HepG2 (cell line): ENCODE measurements around the gene DNAJC12. TPM values are rescaled to one million over a fixed set of nuclear protein-coding genes. Genes with fewer than 3 reads are reported as not detected.
A peak's percentile ranks its signal among the peaks of the same experiment; 100 is the strongest.

ENCODE experiments used
- DPF2 ChIP-seq: sonication (generic); formaldehyde crosslinking; IDR thresholded peaks from 2 replicates; pipeline ENCODE4 v1.4.0; 2020; ENCODE audit warnings: mild to moderate bottlenecking, low read depth, missing genetic modification reagents, borderline replicate concordance
- MBNL3 ChIP-seq: fragments of 250-450 bp; sonication (Bioruptor Pico); conservative IDR thresholded peaks from 2 replicates; pipeline ENCODE4 v1.8.0; 2022; ENCODE audit warnings: mild to moderate bottlenecking, inconsistent platforms
- MZF1 ChIP-seq: sonication (generic); formaldehyde crosslinking; IDR thresholded peaks from 2 replicates; pipeline ENCODE4 v1.8.1; 2023; ENCODE audit warnings: mild to moderate bottlenecking, missing genetic modification reagents, borderline replicate concordance
- NR3C1 ChIP-seq: sonication (generic); formaldehyde crosslinking; IDR thresholded peaks from 2 replicates; pipeline ENCODE4 v1.4.0; 2020; ENCODE audit warnings: missing genetic modification reagents
- RORA ChIP-seq: sonication (generic); formaldehyde crosslinking; IDR thresholded peaks from 2 replicates; pipeline ENCODE4 v1.5.0; 2020; ENCODE audit warnings: mild to moderate bottlenecking, missing genetic modification reagents, moderate library complexity
- SETDB1 ChIP-seq: sonication (generic); formaldehyde crosslinking; IDR thresholded peaks from 2 replicates; pipeline ENCODE4 v1.5.1; 2020; ENCODE audit warnings: missing genetic modification reagents, mild to moderate bottlenecking, borderline replicate concordance
- SMARCE1 ChIP-seq: fragments of 450-650 bp; IDR thresholded peaks from 2 replicates; pipeline ENCODE4 v1.6.1; 2017; ENCODE audit warnings: borderline replicate concordance
- STAG1 ChIP-seq: sonication (generic); formaldehyde crosslinking; IDR thresholded peaks from 2 replicates; pipeline ENCODE4 v1.4.0; 2020; ENCODE audit warnings: missing genetic modification reagents
- TMF1 ChIP-seq: sonication (generic); formaldehyde crosslinking; IDR thresholded peaks from 2 replicates; pipeline ENCODE4 v1.8.1; 2022; ENCODE audit warnings: low read depth, missing genetic modification reagents
- ZBTB3 ChIP-seq: sonication (generic); formaldehyde crosslinking; IDR thresholded peaks from 2 replicates; pipeline ENCODE4 v1.4.0; 2020; ENCODE audit warnings: low read depth, mild to moderate bottlenecking, moderate library complexity, missing genetic modification reagents, borderline replicate concordance
- ZEB1 ChIP-seq: IDR thresholded peaks from 2 replicates; pipeline ENCODE4 v1.6.1; 2012; ENCODE audit warnings: mild to moderate bottlenecking, low read depth, inconsistent platforms; ENCODE audit not compliant: insufficient replicate concordance
- ZNF235 ChIP-seq: sonication (generic); formaldehyde crosslinking; IDR thresholded peaks from 2 replicates; pipeline ENCODE4 v1.8.1; 2023; ENCODE audit warnings: mild to moderate bottlenecking, missing genetic modification reagents, borderline replicate concordance
- ZNF24 ChIP-seq: fragments of 450-650 bp; IDR thresholded peaks from 2 replicates; pipeline ENCODE4 v1.6.1; 2017; ENCODE audit warnings: antibody characterized with exemption, mild to moderate bottlenecking
- polyA plus RNA-seq, 8 experiments: library from polyadenylated mRNA; depleted of rRNA in 3 of 8; stranded (reverse) in 7 of 8; unstranded in 1 of 8; fragments of >200 nt; fragmentation: Illumina TruSeq in 4 of 8; extraction: Trizol in 4 of 8; gene quantifications; 2 replicates each; pipeline versions ENCODE4 v1.2.1 to v1.2.3, GENCODE V29; 2011 to 2016; ENCODE audit warnings: low read depth in 4 of 8, missing spikeins in 1 of 8, mixed read lengths in 1 of 8; ENCODE audit not compliant: insufficient read depth in 1 of 8
- total RNA-seq, 5 experiments: library from RNA; depleted of rRNA; stranded (reverse); fragments of >200 nt; fragmentation: Illumina TruSeq; extraction: Trizol; gene quantifications; 2 replicates each; pipeline ENCODE4 v1.2.3, GENCODE V29; 2016; ENCODE audit warnings: low read depth in 1 of 5
- TF ChIP-seq, protein P1 (sequence below): sonication (generic); formaldehyde crosslinking; IDR thresholded peaks from 2 replicates; pipeline ENCODE4 v1.4.0; 2020; ENCODE audit warnings: low read depth, missing genetic modification reagents
- TF ChIP-seq, protein P2 (sequence below): sonication (generic); formaldehyde crosslinking; IDR thresholded peaks from 2 replicates; pipeline ENCODE4 v1.8.0; 2022; ENCODE audit warnings: mild to moderate bottlenecking, missing genetic modification reagents
- TF ChIP-seq, protein P3 (sequence below): IDR thresholded peaks from 2 replicates; pipeline ENCODE4 v1.6.1; 2016
- TF ChIP-seq, protein P4 (sequence below): sonication (generic); formaldehyde crosslinking; IDR thresholded peaks from 2 replicates; pipeline ENCODE4 v1.4.0; 2020; ENCODE audit warnings: missing genetic modification reagents, borderline replicate concordance
- TF ChIP-seq, protein P5 (sequence below): sonication (generic); formaldehyde crosslinking; IDR thresholded peaks from 2 replicates; pipeline ENCODE4 v1.4.0; 2020; ENCODE audit warnings: missing genetic modification reagents, mild to moderate bottlenecking, borderline replicate concordance

The DNAJC12 gene
- total and polyA plus RNA-seq, 2 of the 13 experiments (the other 11 are each of a cell fraction or from before 2014, with no cell fraction given), result 11.6 to 43.9 TPM

DNA sequence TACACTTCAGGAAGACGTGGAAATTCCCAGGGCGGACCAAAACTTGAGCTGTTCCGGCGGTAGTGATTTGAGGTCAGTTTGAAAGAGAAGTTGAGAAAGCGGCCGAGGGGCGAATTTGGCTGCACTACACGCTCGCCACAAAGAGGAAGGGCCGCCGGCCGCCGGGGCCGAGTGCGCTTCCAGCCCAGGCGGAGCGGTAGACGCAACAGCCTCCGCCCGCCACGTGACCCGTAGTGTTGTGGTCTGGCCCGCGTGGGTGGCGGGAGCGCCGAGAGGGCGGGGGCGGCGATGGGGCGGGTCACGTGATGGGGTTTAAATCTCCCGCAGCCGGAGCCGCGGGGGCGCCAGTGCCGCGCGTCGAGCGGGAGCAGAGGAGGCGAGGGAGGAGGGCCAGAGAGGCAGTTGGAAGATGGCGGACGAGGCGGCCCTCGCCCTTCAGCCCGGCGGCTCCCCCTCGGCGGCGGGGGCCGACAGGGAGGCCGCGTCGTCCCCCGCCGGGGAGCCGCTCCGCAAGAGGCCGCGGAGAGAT is 46.4 kb upstream of the DNAJC12 start, which contains the start of gene SIRT1 (continued):
- TF ChIP-seq, protein P1, sequence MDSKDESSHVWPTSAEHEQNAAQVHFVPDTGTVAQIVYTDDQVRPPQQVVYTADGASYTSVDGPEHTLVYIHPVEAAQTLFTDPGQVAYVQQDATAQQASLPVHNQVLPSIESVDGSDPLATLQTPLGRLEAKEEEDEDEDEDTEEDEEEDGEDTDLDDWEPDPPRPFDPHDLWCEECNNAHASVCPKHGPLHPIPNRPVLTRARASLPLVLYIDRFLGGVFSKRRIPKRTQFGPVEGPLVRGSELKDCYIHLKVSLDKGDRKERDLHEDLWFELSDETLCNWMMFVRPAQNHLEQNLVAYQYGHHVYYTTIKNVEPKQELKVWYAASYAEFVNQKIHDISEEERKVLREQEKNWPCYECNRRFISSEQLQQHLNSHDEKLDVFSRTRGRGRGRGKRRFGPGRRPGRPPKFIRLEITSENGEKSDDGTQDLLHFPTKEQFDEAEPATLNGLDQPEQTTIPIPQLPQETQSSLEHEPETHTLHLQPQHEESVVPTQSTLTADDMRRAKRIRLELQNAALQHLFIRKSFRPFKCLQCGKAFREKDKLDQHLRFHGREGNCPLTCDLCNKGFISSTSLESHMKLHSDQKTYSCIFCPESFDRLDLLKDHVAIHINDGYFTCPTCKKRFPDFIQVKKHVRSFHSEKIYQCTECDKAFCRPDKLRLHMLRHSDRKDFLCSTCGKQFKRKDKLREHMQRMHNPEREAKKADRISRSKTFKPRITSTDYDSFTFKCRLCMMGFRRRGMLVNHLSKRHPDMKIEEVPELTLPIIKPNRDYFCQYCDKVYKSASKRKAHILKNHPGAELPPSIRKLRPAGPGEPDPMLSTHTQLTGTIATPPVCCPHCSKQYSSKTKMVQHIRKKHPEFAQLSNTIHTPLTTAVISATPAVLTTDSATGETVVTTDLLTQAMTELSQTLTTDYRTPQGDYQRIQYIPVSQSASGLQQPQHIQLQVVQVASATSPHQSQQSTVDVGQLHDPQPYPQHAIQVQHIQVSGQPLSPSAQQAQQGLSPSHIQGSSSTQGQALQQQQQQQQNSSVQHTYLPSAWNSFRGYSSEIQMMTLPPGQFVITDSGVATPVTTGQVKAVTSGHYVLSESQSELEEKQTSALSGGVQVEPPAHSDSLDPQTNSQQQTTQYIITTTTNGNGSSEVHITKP, result peak; percentile 70; the same call in 1 of the 2 replicates
- TF ChIP-seq, protein P2, sequence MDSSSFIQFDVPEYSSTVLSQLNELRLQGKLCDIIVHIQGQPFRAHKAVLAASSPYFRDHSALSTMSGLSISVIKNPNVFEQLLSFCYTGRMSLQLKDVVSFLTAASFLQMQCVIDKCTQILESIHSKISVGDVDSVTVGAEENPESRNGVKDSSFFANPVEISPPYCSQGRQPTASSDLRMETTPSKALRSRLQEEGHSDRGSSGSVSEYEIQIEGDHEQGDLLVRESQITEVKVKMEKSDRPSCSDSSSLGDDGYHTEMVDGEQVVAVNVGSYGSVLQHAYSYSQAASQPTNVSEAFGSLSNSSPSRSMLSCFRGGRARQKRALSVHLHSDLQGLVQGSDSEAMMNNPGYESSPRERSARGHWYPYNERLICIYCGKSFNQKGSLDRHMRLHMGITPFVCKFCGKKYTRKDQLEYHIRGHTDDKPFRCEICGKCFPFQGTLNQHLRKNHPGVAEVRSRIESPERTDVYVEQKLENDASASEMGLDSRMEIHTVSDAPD, result peak; percentile 68; the same call in 1 of the 2 replicates
- TF ChIP-seq NR3C1, result no peak
- TF ChIP-seq ZBTB3, result no peak
- TF ChIP-seq, protein P3, sequence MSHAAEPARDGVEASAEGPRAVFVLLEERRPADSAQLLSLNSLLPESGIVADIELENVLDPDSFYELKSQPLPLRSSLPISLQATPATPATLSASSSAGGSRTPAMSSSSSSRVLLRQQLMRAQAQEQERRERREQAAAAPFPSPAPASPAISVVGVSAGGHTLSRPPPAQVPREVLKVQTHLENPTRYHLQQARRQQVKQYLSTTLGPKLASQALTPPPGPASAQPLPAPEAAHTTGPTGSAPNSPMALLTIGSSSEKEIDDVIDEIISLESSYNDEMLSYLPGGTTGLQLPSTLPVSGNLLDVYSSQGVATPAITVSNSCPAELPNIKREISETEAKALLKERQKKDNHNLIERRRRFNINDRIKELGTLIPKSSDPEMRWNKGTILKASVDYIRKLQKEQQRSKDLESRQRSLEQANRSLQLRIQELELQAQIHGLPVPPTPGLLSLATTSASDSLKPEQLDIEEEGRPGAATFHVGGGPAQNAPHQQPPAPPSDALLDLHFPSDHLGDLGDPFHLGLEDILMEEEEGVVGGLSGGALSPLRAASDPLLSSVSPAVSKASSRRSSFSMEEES (CRISPR knock-in tag), result peak; percentile 98
- TF ChIP-seq DPF2 (CRISPR knock-in tag), result no peak
- peak; percentile 95 for TF ChIP-seq TMF1
- no peak for TF ChIP-seq ZEB1
- no peak for TF ChIP-seq MBNL3 (CRISPR knock-in tag)
- no peak for TF ChIP-seq MZF1
- TF ChIP-seq, protein P4, sequence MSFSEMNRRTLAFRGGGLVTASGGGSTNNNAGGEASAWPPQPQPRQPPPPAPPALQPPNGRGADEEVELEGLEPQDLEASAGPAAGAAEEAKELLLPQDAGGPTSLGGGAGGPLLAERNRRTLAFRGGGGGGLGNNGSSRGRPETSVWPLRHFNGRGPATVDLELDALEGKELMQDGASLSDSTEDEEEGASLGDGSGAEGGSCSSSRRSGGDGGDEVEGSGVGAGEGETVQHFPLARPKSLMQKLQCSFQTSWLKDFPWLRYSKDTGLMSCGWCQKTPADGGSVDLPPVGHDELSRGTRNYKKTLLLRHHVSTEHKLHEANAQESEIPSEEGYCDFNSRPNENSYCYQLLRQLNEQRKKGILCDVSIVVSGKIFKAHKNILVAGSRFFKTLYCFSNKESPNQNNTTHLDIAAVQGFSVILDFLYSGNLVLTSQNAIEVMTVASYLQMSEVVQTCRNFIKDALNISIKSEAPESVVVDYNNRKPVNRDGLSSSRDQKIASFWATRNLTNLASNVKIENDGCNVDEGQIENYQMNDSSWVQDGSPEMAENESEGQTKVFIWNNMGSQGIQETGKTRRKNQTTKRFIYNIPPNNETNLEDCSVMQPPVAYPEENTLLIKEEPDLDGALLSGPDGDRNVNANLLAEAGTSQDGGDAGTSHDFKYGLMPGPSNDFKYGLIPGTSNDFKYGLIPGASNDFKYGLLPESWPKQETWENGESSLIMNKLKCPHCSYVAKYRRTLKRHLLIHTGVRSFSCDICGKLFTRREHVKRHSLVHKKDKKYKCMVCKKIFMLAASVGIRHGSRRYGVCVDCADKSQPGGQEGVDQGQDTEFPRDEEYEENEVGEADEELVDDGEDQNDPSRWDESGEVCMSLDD (CRISPR knock-in tag), result no peak
- TF ChIP-seq ZNF235, result peak; percentile 85; the same call in 1 of the 2 replicates
- no peak; the same call in 1 of the 2 replicates for TF ChIP-seq STAG1 (CRISPR knock-in tag)
- no peak for TF ChIP-seq ZNF24
- no peak for TF ChIP-seq SMARCE1
- TF ChIP-seq, protein P5, sequence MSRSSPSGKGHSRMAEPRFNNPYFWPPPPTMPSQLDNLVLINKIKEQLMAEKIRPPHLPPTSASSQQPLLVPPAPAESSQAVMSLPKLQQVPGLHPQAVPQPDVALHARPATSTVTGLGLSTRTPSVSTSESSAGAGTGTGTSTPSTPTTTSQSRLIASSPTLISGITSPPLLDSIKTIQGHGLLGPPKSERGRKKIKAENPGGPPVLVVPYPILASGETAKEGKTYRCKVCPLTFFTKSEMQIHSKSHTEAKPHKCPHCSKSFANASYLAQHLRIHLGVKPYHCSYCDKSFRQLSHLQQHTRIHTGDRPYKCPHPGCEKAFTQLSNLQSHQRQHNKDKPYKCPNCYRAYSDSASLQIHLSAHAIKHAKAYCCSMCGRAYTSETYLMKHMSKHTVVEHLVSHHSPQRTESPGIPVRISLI (CRISPR knock-in tag), result peak; percentile 31; the same call in 1 of the 2 replicates
- no peak for TF ChIP-seq SETDB1 (CRISPR knock-in tag)
- TF ChIP-seq RORA (CRISPR knock-in tag), result no peak
